IPS-18a (cell line): ENCODE results near the gene ELAVL3.
"Not testable (repeated sequence)": the region's sequence is repeated elsewhere in the genome, so short reads cannot be mapped to it uniquely, and the experiment has no call there.

Experiments
- H3K27ac ChIP-seq: one replicate; pipeline ENCODE4 v1.5.1; 2013; ENCODE audit warnings: low read length
- H3K27me3 ChIP-seq: one replicate; pipeline ENCODE4 v1.6.1; 2013; ENCODE audit warnings: mild to moderate bottlenecking, low read length; ENCODE audit not compliant: control insufficient read depth, insufficient read depth
- H3K36me3 ChIP-seq: one replicate; pipeline ENCODE4 v1.6.1; 2013; ENCODE audit warnings: low read depth, low read length; ENCODE audit not compliant: control insufficient read depth
- H3K4me1 ChIP-seq: one replicate; pipeline ENCODE4 v1.6.1; 2013; ENCODE audit warnings: low read depth, low read length; ENCODE audit not compliant: control insufficient read depth
- H3K4me3 ChIP-seq: one replicate; pipeline ENCODE4 v1.5.1; 2013; ENCODE audit warnings: low read length
- H3K9ac ChIP-seq: one replicate; pipeline ENCODE4 v1.6.1; 2013; ENCODE audit warnings: mild to moderate bottlenecking, low read length, moderate library complexity
- H3K9me3 ChIP-seq: one replicate; pipeline ENCODE4 v1.6.1; 2013; ENCODE audit warnings: low read depth, low read length; ENCODE audit not compliant: control insufficient read depth

ELAVL3 gene

GRCh38 chr19:11410682-11411081 lies 70.2 kb downstream of the ELAVL3 start:
- Histone ChIP-seq H3K36me3 (no peaks in the 10 kb centered on the region), H3K27me3 (no peaks in the 10 kb centered on the region), H3K4me3 (no peak overlapping the region), H3K9ac (no peak overlapping the region), H3K9me3 (no peaks in the 10 kb centered on the region), H3K27ac (no peak overlapping the region), H3K4me1 (no peaks in the 10 kb centered on the region)

GRCh38 chr19:11408591-11408990 lies 72.3 kb downstream of the ELAVL3 start:
- Histone ChIP-seq H3K4me3 (no peak overlapping the region), H3K27me3 (no peaks in the 10 kb centered on the region), H3K9me3 (no peaks in the 10 kb centered on the region), H3K9ac (no peak overlapping the region), H3K4me1 (no peaks in the 10 kb centered on the region), H3K36me3 (peaks cover 3% of the 10 kb centered on the region), H3K27ac (no peak overlapping the region)

- not testable (repeated sequence) for H3K9ac ChIP-seq, H3K4me3 ChIP-seq, H3K4me1 ChIP-seq, H3K9me3 ChIP-seq, H3K27ac ChIP-seq, H3K27me3 ChIP-seq, H3K36me3 ChIP-seq
Observed at GRCh38 chr19:11406703-11407236, 74.1 kb downstream of the ELAVL3 start.

GRCh38 chr19:11405846-11406643 lies 74.8 kb downstream of the ELAVL3 start:
- Histone ChIP-seq H3K9ac (no peak overlapping the region), H3K27me3 (no peaks in the 10 kb centered on the region), H3K27ac (no peak overlapping the region), H3K36me3 (peaks cover 9% of the 10 kb centered on the region), H3K4me1 (no peaks in the 10 kb centered on the region), H3K9me3 (no peaks in the 10 kb centered on the region), H3K4me3 (peak overlapping the region; percentile 39)

GRCh38 chr19:11404588-11405222 lies 76.1 kb downstream of the ELAVL3 start:
- Histone ChIP-seq H3K27me3 (no peaks in the 10 kb centered on the region), H3K27ac (no peak overlapping the region), H3K36me3 (peaks cover 13% of the 10 kb centered on the region), H3K9me3 (no peaks in the 10 kb centered on the region), H3K4me3 (no peak overlapping the region), H3K9ac (no peak overlapping the region), H3K4me1 (no peaks in the 10 kb centered on the region)

GRCh38 chr19:11401808-11402543 lies 78.9 kb downstream of the ELAVL3 start:
- H3K4me3 ChIP-seq = no peak overlapping the region
- H3K4me1 ChIP-seq = no peaks in the 10 kb centered on the region
- no peak overlapping the region for H3K27ac ChIP-seq
- peaks cover 18% of the 10 kb centered on the region for H3K36me3 ChIP-seq
- H3K27me3 ChIP-seq = no peaks in the 10 kb centered on the region
- H3K9ac ChIP-seq = no peak overlapping the region
- no peaks in the 10 kb centered on the region for H3K9me3 ChIP-seq
